ENCODE measurements around the gene AFF1. TPM values are rescaled to one million over a fixed set of nuclear protein-coding genes. Genes with fewer than 3 reads are reported as not detected.
A peak's percentile ranks its signal among the peaks of the same experiment; 100 is the strongest.
"Not testable (repeated sequence)": the region's sequence is repeated elsewhere in the genome, so short reads cannot be mapped to it uniquely, and the experiment has no call there.

The AFF1 gene
- total RNA-seq, 4 donors from 2014 or later, result 26.7 to 200 (median 92.5) TPM

- DNase-seq, result no peak
- no peaks in the 10 kb centered on the region for H3K27me3 ChIP-seq
- no peaks in the 10 kb centered on the region for H3K36me3 ChIP-seq
- TF ChIP-seq POLR2A (IDR thresholded peaks at IDR 0.05) (no peak), CTCF (IDR thresholded peaks at IDR 0.05) (no peak)
- H3K4me1 ChIP-seq, result peaks cover 0 to 9% of the 10 kb centered on the region in 2 donors
- H3K4me3 ChIP-seq, result no peak overlapping the region
- no peaks in the 10 kb centered on the region for H3K9me3 ChIP-seq
- intact Hi-C loops (cut with DNase I; ENCODE audit: low total_unique reads), result no loop called here
- H3K27ac ChIP-seq, result peak overlapping the region in 1 of 2 donors; percentile 43
Observed at GRCh38 chr4:87067124-87067885, 132.5 kb downstream of the AFF1 start.

GRCh38 chr4:87068583-87069021 is 133.8 kb downstream of the AFF1 start:
- no peak for DNase-seq
- intact Hi-C loops (cut with DNase I; ENCODE audit: low total_unique reads), result no loop called here
- no peaks in the 10 kb centered on the region for H3K27me3 ChIP-seq
- no peaks in the 10 kb centered on the region for H3K9me3 ChIP-seq
- peak overlapping the region; percentile 13 to 43 for H3K27ac ChIP-seq
- no peaks in the 10 kb centered on the region for H3K36me3 ChIP-seq
- H3K4me3 ChIP-seq, result no peak overlapping the region
- H3K4me1 ChIP-seq, result peaks cover 0 to 7% of the 10 kb centered on the region in 2 donors
- TF ChIP-seq POLR2A (IDR thresholded peaks at IDR 0.05) (no peak), CTCF (IDR thresholded peaks at IDR 0.05) (no peak)

GRCh38 chr4:87069037-87069742 is 134.4 kb downstream of the AFF1 start:
- no peak overlapping the region for H3K4me3 ChIP-seq
- no peak for DNase-seq
- no peaks in the 10 kb centered on the region for H3K9me3 ChIP-seq
- H3K27me3 ChIP-seq, result no peaks in the 10 kb centered on the region
- intact Hi-C loops (cut with DNase I; ENCODE audit: low total_unique reads), result no loop called here
- H3K4me1 ChIP-seq, result peaks cover 0 to 7% of the 10 kb centered on the region in 2 donors
- TF ChIP-seq CTCF (IDR thresholded peaks at IDR 0.05) (no peak), POLR2A (IDR thresholded peaks at IDR 0.05) (no peak)
- H3K36me3 ChIP-seq, result no peaks in the 10 kb centered on the region
- H3K27ac ChIP-seq, result peak overlapping the region; percentile 13 to 43

- no peak for DNase-seq
- H3K4me3 ChIP-seq, result no peak overlapping the region
- peaks cover 0 to 16% of the 10 kb centered on the region in 2 donors for H3K4me1 ChIP-seq
- H3K36me3 ChIP-seq, result no peaks in the 10 kb centered on the region
- H3K9me3 ChIP-seq, result no peaks in the 10 kb centered on the region
- TF ChIP-seq POLR2A (IDR thresholded peaks at IDR 0.05) (no peak), CTCF (IDR thresholded peaks at IDR 0.05) (no peak)
- intact Hi-C loops (cut with DNase I; ENCODE audit: low total_unique reads), result no loop called here
- H3K27ac ChIP-seq, result peak overlapping the region in 1 of 2 donors; percentile 31
- no peaks in the 10 kb centered on the region for H3K27me3 ChIP-seq
Observed at GRCh38 chr4:87071401-87071800, 136.6 kb downstream of the AFF1 start.

GRCh38 chr4:87072545-87072944 is 137.7 kb downstream of the AFF1 start:
- H3K4me1 ChIP-seq, result peaks cover 0 to 11% of the 10 kb centered on the region in 2 donors

More at GRCh38 chr4:87072545-87072944, 137.7 kb downstream of the AFF1 start:
- H3K27me3 ChIP-seq; DNase-seq; H3K36me3 ChIP-seq; H3K9me3 ChIP-seq; H3K4me3 ChIP-seq; intact Hi-C loops (cut with DNase I; ENCODE audit: low total_unique reads): not testable (repeated sequence)
- H3K27ac ChIP-seq, result peak overlapping the region; percentile 59 to 74

Measured in uterus (tissue), 4 donors.